GM12864 (cell line): Measurements from ENCODE around the gene RETREG2.

ENCODE experiments used
- DNase-seq: peaks from one replicate; pipeline ENCODE4 v3.0.0-alpha.2; 2011; ENCODE audit warnings: low read depth
- H3K4me3 ChIP-seq: 2 replicates; pipeline ENCODE4 v1.5.1; 2011; ENCODE audit warnings: mild to moderate bottlenecking, low read depth, low read length, control low read depth
- CTCF ChIP-seq: IDR thresholded peaks from 2 replicates; pipeline ENCODE4 v1.5.1; 2011; ENCODE audit warnings: low read depth, mild to moderate bottlenecking, moderate library complexity, low read length, control low read depth, inconsistent platforms; ENCODE audit errors: missing control alignments

RETREG2 gene

GRCh38 chr2:219140722-219141121, 37.4 kb upstream of the RETREG2 start:
- H3K4me3 ChIP-seq, result no peak overlapping the region
- no peak for TF ChIP-seq CTCF
- no peak for DNase-seq

GRCh38 chr2:219142329-219142728, 35.7 kb upstream of the RETREG2 start:
- no peak for DNase-seq
- no peak for TF ChIP-seq CTCF
- H3K4me3 ChIP-seq, result no peak overlapping the region

GRCh38 chr2:219149667-219150066, 28.4 kb upstream of the RETREG2 start:
- TF ChIP-seq CTCF, result no peak
- DNase-seq, result no peak
- no peak overlapping the region for H3K4me3 ChIP-seq

GRCh38 chr2:219155054-219155644, 22.9 kb upstream of the RETREG2 start:
- peak; percentile 47 for TF ChIP-seq CTCF
- DNase-seq, result no peak
- H3K4me3 ChIP-seq, result no peak overlapping the region

- TF ChIP-seq CTCF, result no peak
- H3K4me3 ChIP-seq, result no peak overlapping the region
- no peak for DNase-seq
These were observed 20.7 kb upstream of the RETREG2 start for GRCh38 chr2:219157396-219157795.

GRCh38 chr2:219158025-219158424, 20.1 kb upstream of the RETREG2 start:
- no peak overlapping the region for H3K4me3 ChIP-seq
- no peak for TF ChIP-seq CTCF
- no peak for DNase-seq

GRCh38 chr2:219158586-219158985, 19.5 kb upstream of the RETREG2 start:
- no peak for DNase-seq
- H3K4me3 ChIP-seq, result no peak overlapping the region
- TF ChIP-seq CTCF, result no peak
